ENCODE results near the gene ESRRG. TPM values are rescaled to one million over a fixed set of nuclear protein-coding genes. Genes with fewer than 3 reads are reported as not detected.
"Not testable (repeated sequence)": the region's sequence is repeated elsewhere in the genome, so short reads cannot be mapped to it uniquely, and the experiment has no call there.

Gene ESRRG
- total RNA-seq, 4 donors from 2014 or later = 13.4 to 24.8 (median 18.9) TPM

DNA sequence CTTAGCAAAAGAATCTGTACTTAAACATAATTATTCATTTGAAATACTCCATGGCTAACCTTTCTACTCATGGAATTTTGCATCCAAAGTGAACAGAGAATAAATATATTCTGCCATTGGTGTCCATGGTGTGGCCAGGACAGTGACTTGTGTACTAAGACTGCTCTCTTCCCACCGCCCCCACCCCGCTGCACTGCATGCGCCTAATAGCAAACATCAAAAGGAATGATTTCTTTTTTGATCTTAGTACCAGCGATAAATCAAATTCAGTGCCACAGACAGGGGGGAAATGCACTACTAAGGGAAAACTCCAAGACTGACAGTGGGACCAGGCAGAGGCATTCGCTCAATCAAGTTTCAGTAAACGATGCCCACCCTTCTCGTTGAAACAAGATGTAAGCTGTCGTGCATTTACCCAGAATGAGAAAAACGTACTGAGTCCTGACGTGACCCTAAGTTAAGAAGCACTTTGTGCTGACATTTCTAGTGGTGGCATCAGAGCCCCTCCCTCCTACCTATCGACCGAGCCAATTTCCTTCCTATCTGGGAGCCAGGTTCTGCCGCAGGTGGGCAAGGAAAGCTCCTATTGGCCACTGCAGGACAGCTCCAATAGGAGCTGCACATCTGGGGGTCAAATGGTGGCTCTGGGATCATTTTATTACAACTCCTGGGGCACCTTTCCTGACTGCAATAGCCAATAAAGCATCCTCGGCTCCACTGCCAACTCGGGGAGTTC, 12.5 kb downstream of the ESRRG start:
- intact Hi-C loops (cut with DNase I) = no loop called here
- 90 to 93% methylated on average over 15 of the region's 15 CpGs for WGBS, 2 donors
- Histone ChIP-seq H3K27me3 (no peaks in the 10 kb centered on the region), H3K36me3 (no peaks in the 10 kb centered on the region), H3K9me3 (no peaks in the 10 kb centered on the region), H3K4me1 (no peaks in the 10 kb centered on the region), H3K4me3 (replicated peaks in 1 of 3) (no peak overlapping the region), H3K27ac (no peak overlapping the region)
- TF ChIP-seq, protein P1, sequence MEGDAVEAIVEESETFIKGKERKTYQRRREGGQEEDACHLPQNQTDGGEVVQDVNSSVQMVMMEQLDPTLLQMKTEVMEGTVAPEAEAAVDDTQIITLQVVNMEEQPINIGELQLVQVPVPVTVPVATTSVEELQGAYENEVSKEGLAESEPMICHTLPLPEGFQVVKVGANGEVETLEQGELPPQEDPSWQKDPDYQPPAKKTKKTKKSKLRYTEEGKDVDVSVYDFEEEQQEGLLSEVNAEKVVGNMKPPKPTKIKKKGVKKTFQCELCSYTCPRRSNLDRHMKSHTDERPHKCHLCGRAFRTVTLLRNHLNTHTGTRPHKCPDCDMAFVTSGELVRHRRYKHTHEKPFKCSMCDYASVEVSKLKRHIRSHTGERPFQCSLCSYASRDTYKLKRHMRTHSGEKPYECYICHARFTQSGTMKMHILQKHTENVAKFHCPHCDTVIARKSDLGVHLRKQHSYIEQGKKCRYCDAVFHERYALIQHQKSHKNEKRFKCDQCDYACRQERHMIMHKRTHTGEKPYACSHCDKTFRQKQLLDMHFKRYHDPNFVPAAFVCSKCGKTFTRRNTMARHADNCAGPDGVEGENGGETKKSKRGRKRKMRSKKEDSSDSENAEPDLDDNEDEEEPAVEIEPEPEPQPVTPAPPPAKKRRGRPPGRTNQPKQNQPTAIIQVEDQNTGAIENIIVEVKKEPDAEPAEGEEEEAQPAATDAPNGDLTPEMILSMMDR (IDR thresholded peaks at IDR 0.05) = no peak
- no peak for DNase-seq

DNA sequence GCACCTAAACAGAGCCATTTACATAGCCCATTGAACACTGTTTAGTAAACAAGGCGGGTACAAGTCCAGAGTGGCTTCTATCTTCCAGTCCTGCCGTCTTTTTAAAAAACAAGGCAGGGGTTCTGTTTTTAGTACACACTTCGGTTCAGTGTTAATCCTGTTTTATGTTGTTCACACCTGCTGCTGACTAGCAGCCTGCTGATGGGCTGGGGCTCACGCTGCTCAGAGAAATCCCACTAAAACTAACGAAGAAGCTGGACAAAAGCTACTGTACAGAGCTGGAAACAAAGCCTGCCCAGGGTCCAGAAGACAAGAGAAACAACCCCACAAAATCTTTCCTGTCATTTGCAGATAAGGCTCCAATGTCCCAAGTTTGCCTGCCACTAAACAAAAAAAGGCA, 13.2 kb downstream of the ESRRG start:
- Histone ChIP-seq H3K4me1 (no peaks in the 10 kb centered on the region), H3K4me3 (replicated peaks in 1 of 3) (no peak overlapping the region), H3K27ac (no peak overlapping the region), H3K36me3 (no peaks in the 10 kb centered on the region), H3K9me3 (no peaks in the 10 kb centered on the region), H3K27me3 (no peaks in the 10 kb centered on the region)
- intact Hi-C loops (cut with DNase I) = no loop called here
- 63 to 69% methylated on average over 5 of the region's 5 CpGs for WGBS, 2 donors
- no peak for DNase-seq
- TF ChIP-seq POLR2A (IDR thresholded peaks at IDR 0.05) = no peak
- TF ChIP-seq, protein P1 (IDR thresholded peaks at IDR 0.05) = no peak

DNA sequence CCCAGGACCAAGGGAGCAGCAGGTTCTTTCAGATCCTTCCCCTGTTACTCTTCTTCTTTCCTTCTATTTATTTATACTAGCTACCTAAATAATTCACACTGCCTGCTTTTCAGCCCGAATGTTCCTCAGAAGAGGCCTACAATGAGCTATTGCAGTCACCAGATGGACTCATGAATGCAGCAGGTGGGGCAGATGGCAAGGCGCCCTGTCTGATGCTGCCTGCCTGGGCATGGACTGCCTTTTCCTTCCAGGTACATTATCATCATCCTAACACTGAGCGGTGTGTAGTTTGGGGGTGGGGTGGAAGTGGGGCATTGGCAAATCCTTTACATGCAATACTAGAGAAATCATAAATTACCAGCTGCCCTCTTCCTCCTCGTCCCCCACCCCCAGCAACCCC, 17.6 kb downstream of the ESRRG start:
- H3K36me3 ChIP-seq = no peaks in the 10 kb centered on the region
- DNase-seq = no peak
- WGBS, 2 donors = 84 to 85% methylated on average over 4 of the region's 4 CpGs

DNA sequence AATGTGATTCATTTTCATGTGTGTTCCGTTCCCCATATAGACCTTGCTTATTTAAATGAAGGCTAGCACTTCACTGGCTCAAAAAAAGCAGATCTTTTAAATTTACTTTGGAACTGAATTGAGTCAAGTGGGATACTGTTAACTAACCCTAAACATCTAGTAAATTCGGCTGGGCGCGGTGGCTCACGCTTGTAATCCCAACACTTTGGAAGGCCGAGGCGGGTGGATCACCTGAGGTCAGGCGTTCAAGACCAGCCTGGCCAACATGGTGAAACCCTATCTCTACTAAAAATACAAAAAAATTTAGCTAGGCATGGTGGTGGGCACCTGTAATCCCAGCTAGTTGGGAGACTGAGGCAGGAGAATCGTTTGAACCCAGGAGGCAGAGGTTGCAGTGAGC, 19.2 kb downstream of the ESRRG start:
- H3K36me3 ChIP-seq; H3K27ac ChIP-seq; intact Hi-C loops (cut with DNase I); H3K4me3 ChIP-seq (replicated peaks in 1 of 3); H3K4me1 ChIP-seq; H3K27me3 ChIP-seq; H3K9me3 ChIP-seq; DNase-seq: not testable (repeated sequence)
- WGBS, 2 donors = 94 to 95% methylated on average over 9 of the region's 9 CpGs

More for the DNA sequence above, 17.6 kb downstream of the ESRRG start:
- TF ChIP-seq POLR2A (IDR thresholded peaks at IDR 0.05) = no peak
- TF ChIP-seq, protein P1 (IDR thresholded peaks at IDR 0.05) = no peak
- Histone ChIP-seq H3K4me3 (replicated peaks in 1 of 3) (no peak overlapping the region), H3K27me3 (no peaks in the 10 kb centered on the region), H3K4me1 (no peaks in the 10 kb centered on the region), H3K27ac (no peak overlapping the region), H3K9me3 (no peaks in the 10 kb centered on the region)
- intact Hi-C loops (cut with DNase I) = no loop called here

DNA sequence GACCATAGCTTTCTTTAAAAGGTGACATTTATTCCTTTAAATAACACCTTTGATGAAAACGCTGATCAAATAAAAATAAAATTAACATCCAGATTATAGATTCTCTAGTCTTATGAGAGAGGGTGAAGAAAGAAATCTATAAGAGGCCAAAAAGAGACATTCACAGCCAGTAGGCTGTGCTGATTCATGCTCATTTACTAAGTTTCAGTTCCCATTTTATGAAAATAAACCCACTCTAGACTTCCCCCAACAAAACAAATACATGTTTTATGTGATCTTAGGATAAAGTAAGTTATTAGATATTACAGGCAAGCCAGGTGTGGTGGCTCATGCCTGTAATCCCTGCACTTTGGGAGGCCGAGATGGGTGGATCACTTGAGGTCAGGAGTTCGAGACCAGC, 21.1 kb downstream of the ESRRG start:
- Histone ChIP-seq H3K4me1 (no peaks in the 10 kb centered on the region), H3K27me3 (no peaks in the 10 kb centered on the region), H3K27ac (no peak overlapping the region), H3K36me3 (no peaks in the 10 kb centered on the region), H3K9me3 (no peaks in the 10 kb centered on the region), H3K4me3 (replicated peaks in 1 of 3) (no peak overlapping the region)
- 88 to 96% methylated on average over 3 of the region's 3 CpGs for WGBS, 2 donors
- DNase-seq = no peak
- TF ChIP-seq POLR2A (IDR thresholded peaks at IDR 0.05) = no peak
- intact Hi-C loops (cut with DNase I) = no loop called here

DNA sequence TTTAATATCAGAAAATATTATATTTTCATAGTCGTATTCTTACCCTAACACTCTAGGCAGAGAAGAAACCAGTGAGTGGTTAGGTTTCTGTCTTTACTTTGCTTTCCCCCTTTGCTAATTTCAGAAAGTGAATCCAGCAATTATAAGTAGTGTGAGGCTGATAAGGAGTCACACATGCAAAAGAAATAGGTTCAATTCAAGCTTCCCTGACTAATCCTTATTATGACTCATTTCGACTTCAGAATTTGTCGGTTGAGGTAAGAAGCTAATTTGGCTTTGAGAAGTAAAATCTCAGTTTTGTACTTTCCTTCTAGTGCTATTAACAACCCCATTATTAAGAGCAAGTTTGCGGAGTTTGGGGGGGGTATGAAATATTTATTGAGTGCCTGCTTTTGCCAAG, 22.4 kb downstream of the ESRRG start:
- intact Hi-C loops (cut with DNase I) = no loop called here
- DNase-seq = no peak
- Histone ChIP-seq H3K4me3 (replicated peaks in 1 of 3) (no peak overlapping the region), H3K9me3 (no peaks in the 10 kb centered on the region), H3K27ac (no peak overlapping the region), H3K27me3 (no peaks in the 10 kb centered on the region), H3K4me1 (no peaks in the 10 kb centered on the region), H3K36me3 (no peaks in the 10 kb centered on the region)
- TF ChIP-seq POLR2A (IDR thresholded peaks at IDR 0.05) = no peak
- TF ChIP-seq, protein P1 (IDR thresholded peaks at IDR 0.05) = no peak
- 95% methylated on average over 4 of the region's 4 CpGs for WGBS, 2 donors

All from thyroid gland (tissue), 4 donors.